Putamen (tissue), 1 donor: ENCODE results near the gene LDLRAD4.

Experiments used
- DNase-seq: peaks from one replicate; pipeline ENCODE4 v3.0.0-alpha.2; 2016; ENCODE audit warnings: low spot score

The LDLRAD4 gene

GRCh38 chr18:13229001-13229671 lies 10.6 kb downstream of the LDLRAD4 start:
- DNase-seq, result no peak

GRCh38 chr18:13231151-13231550 lies 12.6 kb downstream of the LDLRAD4 start:
- no peak for DNase-seq

DNA sequence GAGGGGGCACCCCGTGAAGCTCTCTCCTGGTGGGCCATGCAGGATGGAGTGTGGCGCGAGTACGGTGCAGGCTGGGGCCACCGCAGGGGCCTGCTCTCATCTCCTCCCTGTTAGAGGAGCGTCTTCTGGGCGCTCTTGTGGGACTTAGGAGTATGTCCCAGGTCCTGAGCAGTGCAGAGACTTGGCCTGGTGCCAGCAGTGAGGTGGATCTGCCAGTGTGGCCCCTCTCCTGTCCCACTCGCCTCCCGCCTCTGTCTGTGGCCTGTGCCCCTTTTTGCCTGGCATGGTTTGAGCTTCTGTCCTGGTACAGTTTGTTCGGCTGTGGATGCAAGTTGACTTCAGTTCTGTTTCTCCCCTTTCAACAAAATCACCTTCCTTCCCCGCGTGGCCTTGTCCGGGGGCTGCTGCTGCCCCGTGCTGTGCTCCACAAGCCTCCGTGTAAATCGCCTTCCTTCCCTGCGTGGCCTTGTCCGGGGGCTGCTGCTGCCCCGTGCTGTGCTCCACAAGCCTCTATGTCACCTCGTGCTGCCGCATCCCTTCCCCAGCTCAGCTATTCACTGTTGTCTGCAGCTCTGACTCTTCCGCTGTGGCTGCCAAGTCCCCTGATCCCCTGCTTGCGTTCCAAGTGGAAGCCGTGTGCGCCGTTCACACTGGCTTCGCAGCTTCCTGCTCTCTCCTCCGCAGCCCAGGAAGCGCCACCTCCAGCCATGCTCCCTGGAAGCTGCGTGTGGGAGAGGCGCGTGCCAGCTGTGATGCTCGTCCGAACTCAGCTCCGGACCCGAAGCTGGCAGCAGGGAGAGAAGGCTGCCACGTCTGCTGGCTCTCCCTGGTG lies 13.7 kb downstream of the LDLRAD4 start:
- DNase-seq, result peak; percentile 64

DNA sequence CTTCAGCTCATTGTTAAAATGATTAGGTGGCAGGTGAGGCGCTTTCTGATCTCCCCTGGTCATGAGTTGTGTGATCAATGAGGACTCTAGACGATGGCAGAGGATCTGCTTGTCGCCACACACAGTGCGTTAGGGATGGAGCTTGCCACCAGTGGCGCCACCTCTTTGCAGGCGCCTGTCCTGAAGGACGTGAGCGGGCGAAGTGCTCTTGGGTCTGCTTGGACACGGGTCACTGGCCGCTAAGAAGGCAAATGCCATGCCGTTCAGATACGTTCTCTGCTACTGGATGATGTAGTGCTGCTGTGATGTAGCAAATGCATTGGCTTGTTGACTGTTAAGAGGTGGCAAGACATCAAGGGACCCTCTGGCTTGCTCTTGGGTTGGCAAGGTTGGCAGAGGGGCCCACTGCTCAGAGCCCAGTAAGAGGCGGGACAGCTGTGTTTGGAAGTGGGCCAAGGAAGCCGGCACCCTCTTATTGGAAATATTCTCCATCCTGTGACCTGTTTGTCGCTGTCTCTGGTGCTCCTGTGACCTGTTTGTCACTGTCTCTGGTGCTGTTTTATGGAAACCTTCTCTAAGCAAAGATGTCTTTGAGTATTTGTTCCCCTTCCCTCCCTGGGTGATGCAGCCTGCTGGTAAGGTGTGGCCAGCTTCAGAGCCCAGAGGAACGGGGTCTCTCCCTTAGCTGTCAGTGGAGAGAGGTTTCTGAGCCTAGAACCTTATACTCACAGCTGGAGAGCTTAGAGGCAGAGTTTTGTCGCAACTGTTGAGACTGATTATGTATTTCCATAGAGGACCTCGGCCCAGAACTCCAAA lies 14.6 kb downstream of the LDLRAD4 start:
- no peak for DNase-seq

- DNase-seq, result no peak
Observed at GRCh38 chr18:13233787-13234783, 15.5 kb downstream of the LDLRAD4 start.

DNA sequence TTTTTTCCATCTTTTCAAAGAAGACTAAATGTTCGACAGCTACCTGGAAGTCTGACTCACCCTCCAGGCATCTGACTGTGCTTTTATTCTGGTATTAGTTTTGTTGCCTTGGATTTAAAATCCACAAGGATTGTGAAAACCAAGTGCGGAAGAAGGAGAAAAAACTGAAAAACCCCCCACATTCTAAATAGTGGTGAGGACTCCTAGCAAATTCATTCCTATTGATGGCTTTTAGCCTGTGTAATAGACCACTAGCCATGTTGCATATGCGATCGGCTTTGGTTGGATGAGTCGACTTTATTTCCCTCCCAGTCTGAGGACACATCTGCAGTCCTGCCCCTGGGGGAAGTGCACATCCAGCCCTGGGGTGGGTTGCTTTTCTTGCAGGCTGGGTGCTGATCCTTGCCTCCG lies 16.9 kb downstream of the LDLRAD4 start:
- DNase-seq, result no peak

- DNase-seq, result no peak
Observed at GRCh38 chr18:13235981-13236380, 17.4 kb downstream of the LDLRAD4 start.

- no peak for DNase-seq
Observed at GRCh38 chr18:13236411-13236810, 17.9 kb downstream of the LDLRAD4 start.

DNA sequence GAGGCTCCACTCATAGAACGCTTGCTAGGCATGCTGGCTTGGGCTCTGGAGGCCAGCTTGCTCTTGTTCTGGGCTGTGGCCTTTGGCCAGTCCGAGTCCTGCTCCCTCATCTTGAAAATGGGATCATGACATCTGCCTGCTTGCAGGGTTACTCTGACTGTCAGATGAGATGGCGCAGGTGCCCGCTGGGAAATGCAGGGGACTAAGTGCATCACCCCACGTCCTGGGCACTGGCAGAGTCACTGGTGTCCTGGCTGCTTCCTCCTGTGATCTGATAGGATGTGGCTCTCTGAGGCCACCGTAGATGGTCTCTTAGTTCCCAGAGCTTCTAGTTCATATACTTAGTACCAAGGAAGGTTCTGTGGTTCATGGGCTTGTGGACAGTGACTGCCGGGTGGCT lies 18.5 kb downstream of the LDLRAD4 start:
- DNase-seq, result no peak

DNA sequence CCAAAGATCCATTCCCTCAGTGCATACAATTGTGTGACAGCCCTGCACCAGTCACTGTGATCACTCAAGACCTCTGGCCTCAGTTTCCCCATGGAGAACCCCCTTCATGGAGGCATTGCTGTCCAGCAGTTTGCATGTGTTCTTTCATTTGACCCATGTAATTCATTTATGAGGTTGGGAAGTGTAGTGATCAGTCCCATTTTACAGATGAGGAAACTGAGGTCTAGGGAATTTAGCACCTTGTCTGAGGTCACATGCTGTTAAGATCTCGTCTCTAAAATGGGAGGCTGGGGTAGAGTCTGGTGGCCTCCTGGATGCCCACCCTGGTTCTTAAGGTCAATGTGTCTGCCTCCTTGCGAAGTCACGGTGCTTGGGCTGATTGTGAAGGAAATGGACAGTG lies 19.1 kb downstream of the LDLRAD4 start:
- no peak for DNase-seq

GRCh38 chr18:13239171-13239956 lies 20.8 kb downstream of the LDLRAD4 start:
- no peak for DNase-seq

GRCh38 chr18:13240060-13240725 lies 21.6 kb downstream of the LDLRAD4 start:
- DNase-seq, result no peak

DNA sequence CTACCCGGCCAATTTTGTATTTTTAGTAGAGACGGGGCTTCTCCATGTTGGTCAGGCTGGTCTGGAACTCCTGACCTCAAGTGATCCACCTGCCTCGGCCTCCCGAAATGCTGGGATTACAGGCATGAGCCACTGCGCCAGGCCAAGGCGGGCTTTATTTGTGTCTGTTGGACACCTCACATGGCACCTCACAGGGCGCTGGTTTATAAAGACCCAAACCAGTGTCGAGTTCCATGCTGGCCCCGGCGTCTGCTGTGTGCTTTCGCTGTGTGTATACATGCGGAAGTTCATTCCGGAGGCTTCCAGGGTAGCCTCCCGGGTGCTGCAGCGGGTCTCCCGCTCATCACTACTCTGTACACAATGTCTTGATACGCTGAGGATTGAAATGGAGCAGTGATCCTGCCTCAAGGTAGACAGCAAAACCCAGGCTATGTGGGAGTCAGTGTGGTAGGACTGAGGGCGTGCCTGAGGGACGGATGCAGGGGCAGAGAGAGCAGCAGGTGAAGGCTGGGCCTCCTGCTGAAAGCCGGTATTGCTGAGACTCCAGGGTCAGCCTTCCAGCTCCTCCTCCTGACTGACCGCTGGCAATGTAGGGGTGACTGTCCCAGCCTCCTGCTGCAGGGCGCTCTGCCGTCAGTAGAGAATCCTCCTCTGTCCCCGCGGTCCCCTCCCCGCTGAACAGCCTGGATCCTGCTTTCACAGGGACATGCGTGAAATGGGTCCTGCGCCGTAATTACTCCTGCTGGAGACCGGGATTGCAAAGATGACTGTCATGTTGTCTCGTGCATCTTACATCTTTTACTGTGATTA lies 22.7 kb downstream of the LDLRAD4 start:
- DNase-seq, result no peak

DNA sequence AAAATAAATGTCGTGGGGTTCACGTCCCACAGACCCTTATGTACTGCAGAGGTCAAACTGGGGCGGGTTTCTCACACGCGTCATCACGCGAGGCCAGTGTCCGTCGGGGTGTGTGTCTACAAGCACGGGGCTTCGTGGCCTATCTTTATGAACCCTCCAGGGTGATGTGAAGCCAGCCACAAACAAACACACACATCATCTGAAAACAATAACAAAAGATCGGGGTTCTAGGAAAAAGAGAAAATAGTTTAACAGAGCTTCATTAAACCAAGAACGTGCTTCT lies 23.3 kb downstream of the LDLRAD4 start:
- no peak for DNase-seq

DNA sequence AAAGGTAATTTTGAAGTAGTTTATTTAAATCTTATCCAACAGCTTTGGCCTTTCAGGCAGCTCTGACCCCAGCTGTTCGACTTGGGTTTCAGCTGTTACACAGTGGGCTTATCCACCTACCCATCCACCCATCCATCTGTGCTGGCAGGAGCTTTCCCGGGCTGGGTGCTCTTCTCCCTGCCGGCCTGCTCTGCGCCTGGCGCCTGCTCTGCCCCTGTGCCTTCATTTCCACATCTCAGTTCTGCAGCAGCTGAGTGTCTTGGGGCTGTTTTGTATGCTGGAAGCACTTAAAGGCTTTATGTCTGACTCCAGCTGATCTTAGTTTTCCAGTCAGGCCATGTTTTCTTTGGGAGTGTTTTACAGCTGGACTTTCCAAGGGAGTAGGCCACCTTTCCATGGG lies 24.2 kb downstream of the LDLRAD4 start:
- DNase-seq, result no peak

DNA sequence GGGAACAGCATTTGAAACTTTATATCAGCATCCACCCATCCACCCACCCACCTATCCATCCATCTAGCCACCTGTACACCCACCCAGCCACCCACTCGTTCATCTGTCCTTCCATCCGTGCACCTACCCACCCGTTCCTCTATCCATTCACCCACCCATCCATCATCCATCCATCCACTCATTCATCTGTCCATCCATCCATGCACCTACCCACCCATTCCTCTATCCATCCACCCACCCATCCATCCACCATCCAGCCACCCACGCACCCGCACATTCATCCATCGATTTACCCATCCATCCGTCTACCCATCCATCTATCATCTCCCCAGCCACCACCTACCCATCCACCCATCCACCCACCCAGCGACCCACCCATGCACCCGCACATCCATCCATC lies 24.8 kb downstream of the LDLRAD4 start:
- no peak for DNase-seq

DNA sequence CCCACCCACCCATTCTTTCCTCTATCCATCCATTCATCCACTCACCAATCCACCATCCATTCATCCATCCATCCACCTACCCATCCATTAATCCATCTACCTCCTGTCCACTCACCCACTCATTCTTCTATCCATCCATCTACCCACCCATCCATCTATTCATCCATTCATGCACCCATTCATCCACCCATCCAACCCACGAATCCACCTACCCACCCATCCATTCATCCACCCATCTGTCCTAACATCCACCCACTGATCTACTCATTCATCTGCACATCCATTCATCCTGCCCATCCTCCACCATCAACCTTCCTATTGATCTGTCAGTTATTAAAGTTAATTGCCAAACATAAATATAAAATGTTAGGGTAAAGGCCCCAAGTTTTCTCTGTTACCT lies 25.6 kb downstream of the LDLRAD4 start:
- no peak for DNase-seq

DNA sequence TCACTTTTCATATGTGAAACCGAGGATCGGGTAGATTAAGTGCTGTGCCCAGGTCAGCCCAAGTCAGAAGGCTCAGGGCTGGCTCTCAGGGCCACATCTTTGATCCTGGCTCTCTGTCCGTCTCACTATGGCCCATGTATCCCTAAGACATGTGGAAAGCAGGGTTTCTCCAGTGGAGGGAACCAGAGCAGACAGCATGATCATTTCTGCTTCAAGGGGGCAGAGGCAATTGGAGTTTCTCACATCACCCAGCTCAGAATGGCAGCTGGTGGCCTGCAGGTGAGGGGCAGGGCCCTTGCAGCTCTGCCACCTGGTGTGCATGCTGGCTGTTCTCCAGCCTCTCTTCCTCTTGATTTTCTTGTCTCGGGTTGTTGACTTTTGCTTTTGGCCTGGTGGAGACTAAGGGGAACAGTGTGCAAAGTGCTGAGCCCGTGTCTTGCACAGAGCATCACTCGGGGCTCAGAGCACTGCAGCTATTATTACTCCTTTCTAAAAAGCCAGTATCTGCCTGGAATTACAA lies 27.0 kb downstream of the LDLRAD4 start:
- DNase-seq, result no peak

DNA sequence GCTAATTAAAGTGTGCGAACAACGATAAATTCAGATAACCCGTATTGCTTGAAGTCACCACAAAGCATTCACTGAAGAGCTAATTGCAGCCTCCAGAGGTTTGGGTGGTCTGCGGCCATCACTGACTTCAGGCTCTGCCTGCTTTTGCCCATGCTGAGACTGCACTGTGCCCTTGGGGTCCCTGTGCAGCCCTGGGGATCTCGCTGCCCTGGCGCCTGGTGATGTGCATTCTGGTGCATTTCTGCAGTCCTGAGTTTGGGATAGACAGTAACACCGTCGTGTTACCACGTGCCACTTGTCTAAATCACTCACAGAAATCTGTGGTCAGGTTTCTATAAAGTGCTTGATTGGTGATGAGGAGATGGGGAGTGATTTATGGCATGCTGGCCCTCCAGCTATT lies 27.6 kb downstream of the LDLRAD4 start:
- DNase-seq, result no peak
